Measurements from ENCODE around the gene WDR90.

DNA sequence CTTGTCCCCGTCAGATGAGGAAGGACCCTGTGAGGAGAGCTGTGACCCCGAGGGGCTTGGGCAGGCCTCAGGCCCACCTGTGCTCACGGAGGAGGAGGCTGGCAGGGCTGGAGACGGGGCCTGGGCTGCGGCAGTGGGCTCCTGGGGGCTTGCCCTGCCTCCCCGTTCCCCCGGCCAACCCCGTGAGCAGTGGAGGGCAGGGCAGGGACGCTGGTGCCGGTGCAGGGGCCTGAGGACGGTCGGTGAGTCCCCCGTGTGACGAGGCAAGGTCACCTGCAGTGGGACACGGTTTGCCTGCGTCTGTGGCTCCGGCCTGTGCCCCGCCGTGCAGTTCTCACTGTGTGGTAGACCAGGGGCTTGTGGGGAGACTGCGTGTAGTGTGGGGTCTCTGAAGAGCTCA is 10.5 kb downstream of the WDR90 start:
- TF ChIP-seq, protein P1, sequence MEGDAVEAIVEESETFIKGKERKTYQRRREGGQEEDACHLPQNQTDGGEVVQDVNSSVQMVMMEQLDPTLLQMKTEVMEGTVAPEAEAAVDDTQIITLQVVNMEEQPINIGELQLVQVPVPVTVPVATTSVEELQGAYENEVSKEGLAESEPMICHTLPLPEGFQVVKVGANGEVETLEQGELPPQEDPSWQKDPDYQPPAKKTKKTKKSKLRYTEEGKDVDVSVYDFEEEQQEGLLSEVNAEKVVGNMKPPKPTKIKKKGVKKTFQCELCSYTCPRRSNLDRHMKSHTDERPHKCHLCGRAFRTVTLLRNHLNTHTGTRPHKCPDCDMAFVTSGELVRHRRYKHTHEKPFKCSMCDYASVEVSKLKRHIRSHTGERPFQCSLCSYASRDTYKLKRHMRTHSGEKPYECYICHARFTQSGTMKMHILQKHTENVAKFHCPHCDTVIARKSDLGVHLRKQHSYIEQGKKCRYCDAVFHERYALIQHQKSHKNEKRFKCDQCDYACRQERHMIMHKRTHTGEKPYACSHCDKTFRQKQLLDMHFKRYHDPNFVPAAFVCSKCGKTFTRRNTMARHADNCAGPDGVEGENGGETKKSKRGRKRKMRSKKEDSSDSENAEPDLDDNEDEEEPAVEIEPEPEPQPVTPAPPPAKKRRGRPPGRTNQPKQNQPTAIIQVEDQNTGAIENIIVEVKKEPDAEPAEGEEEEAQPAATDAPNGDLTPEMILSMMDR (IDR thresholded peaks at IDR 0.05) = no peak
- TF ChIP-seq POLR2AphosphoS5 (IDR thresholded peaks at IDR 0.05; ENCODE audit: insufficient read depth in 1 of 2, low read depth in 1 of 2) (no peak), POLR2A (IDR thresholded peaks at IDR 0.05) (no peak)
